IMR-90 (cell line): ENCODE measurements around the gene IQGAP2. TPM values are rescaled to one million over a fixed set of nuclear protein-coding genes. Genes with fewer than 3 reads are reported as not detected.

Experiments used
- ATAC-seq: fragments of 200-7000 bp; cut with Tn5 transposase; 2 replicates; pipeline ENCODE4 v1.9.1; 2020; ENCODE audit warnings: low read depth, mild to moderate bottlenecking, moderate library complexity
- BruUV-seq: library from RNA; stranded (reverse); fragments of 400-500 nt; replicated peaks from 2 replicates; lab custom pipeline; 2021; lab: Mats Ljungman, UMichigan
- CTCF ChIA-PET: fragments of 300-600 bp; formaldehyde crosslinking; extraction: SDS; loops from one replicate; lab custom pipeline; 2021; ENCODE audit warnings: antibody characterized with exemption; lab: Yijun Ruan, JAX
- POLR2A ChIA-PET: fragments of 300-600 bp; sonication (Branson Sonifier 250); formaldehyde crosslinking; loops from one replicate; lab custom pipeline; 2022; ENCODE audit warnings: antibody characterized with exemption; ENCODE audit not compliant: unreplicated experiment; lab: Charles Lee
- DNase-seq: peaks from one replicate; pipeline ENCODE4 v3.0.0; 2013
- H2AFZ ChIP-seq: replicated peaks from 2 replicates; pipeline ENCODE3; 2013; ENCODE audit warnings: low read length, mild to moderate bottlenecking; ENCODE audit not compliant: poor library complexity
- H2AK5ac ChIP-seq: 2 replicates; pipeline ENCODE4 v1.6.1; 2013; ENCODE audit warnings: low read depth, low read length, inconsistent platforms
- H2AK9ac ChIP-seq: replicated peaks from 2 replicates; pipeline ENCODE3; 2013; ENCODE audit warnings: mild to moderate bottlenecking, low read depth, low read length, moderate library complexity; ENCODE audit not compliant: poor library complexity
- H2BK120ac ChIP-seq: 2 replicates; pipeline ENCODE4 v1.6.1; 2013; ENCODE audit warnings: low read depth, low read length, inconsistent platforms
- H2BK15ac ChIP-seq: 3 replicates; pipeline ENCODE4 v1.6.1; 2013; ENCODE audit warnings: low read depth, low read length, inconsistent platforms
- H2BK20ac ChIP-seq: 2 replicates; pipeline ENCODE4 v1.6.1; 2013; ENCODE audit warnings: low read depth, mild to moderate bottlenecking, inconsistent platforms, low read length, moderate library complexity
- H2BK5ac ChIP-seq: 2 replicates; pipeline ENCODE4 v1.6.1; 2013; ENCODE audit warnings: mild to moderate bottlenecking, low read depth, low read length, inconsistent platforms; ENCODE audit not compliant: poor library complexity, severe bottlenecking
- H3K14ac ChIP-seq: replicated peaks from 2 replicates; pipeline ENCODE4 v1.6.1; 2013; ENCODE audit warnings: low read depth, low read length, inconsistent platforms
- H3K18ac ChIP-seq: 2 replicates; pipeline ENCODE4 v1.6.1; 2013; ENCODE audit warnings: low read depth, low read length, control low read depth
- H3K23ac ChIP-seq: 2 replicates; pipeline ENCODE4 v1.6.1; 2013; ENCODE audit warnings: low read depth, low read length, inconsistent platforms
- H3K27ac ChIP-seq: 2 replicates; pipeline ENCODE4 v1.5.1; 2013; ENCODE audit warnings: mild to moderate bottlenecking, control low read depth, low read length; ENCODE audit not compliant: insufficient read depth
- H3K27me3 ChIP-seq: 2 replicates; pipeline ENCODE4 v1.6.1; 2013; ENCODE audit warnings: low read length; ENCODE audit not compliant: control insufficient read depth, insufficient read depth
- H3K36me3 ChIP-seq: 2 replicates; pipeline ENCODE4 v1.6.1; 2013; ENCODE audit warnings: low read length, mixed read lengths; ENCODE audit not compliant: control insufficient read depth, insufficient read depth
- H3K4ac ChIP-seq: 2 replicates; pipeline ENCODE4 v1.6.1; 2013; ENCODE audit warnings: low read depth, low read length, inconsistent platforms
- H3K4me1 ChIP-seq: 2 replicates; pipeline ENCODE4 v1.6.1; 2013; ENCODE audit warnings: low read length, mixed read lengths; ENCODE audit not compliant: control insufficient read depth, insufficient read depth
- H3K4me2 ChIP-seq: 2 replicates; pipeline ENCODE4 v1.6.1; 2013; ENCODE audit warnings: low read depth, mild to moderate bottlenecking, control low read depth, low read length, moderate library complexity
- H3K4me3 ChIP-seq: 2 replicates; pipeline ENCODE4 v1.5.1; 2013; ENCODE audit warnings: low read depth, mild to moderate bottlenecking, control low read depth, low read length, moderate library complexity; ENCODE audit not compliant: insufficient read depth
- H3K56ac ChIP-seq: 2 replicates; pipeline ENCODE4 v1.6.1; 2013; ENCODE audit warnings: low read length, inconsistent platforms; ENCODE audit not compliant: insufficient read depth; ENCODE audit errors: extremely low read depth
- H3K79me1 ChIP-seq, 2 experiments: 2 replicates each; pipeline ENCODE4 v1.6.1; 2013; ENCODE audit warnings: low read length in 2 of 2, inconsistent platforms in 1 of 2, low read depth in 1 of 2
- H3K9ac ChIP-seq: 2 replicates; pipeline ENCODE4 v1.6.1; 2013; ENCODE audit warnings: low read depth, low read length, control low read depth
- H3K9me1 ChIP-seq: 2 replicates; pipeline ENCODE4 v1.6.1; 2013; ENCODE audit warnings: low read length, inconsistent platforms; ENCODE audit not compliant: insufficient read depth
- H3K9me3 ChIP-seq: 2 replicates; pipeline ENCODE4 v1.6.1; 2013; ENCODE audit warnings: low read length; ENCODE audit not compliant: control insufficient read depth, insufficient read depth
- H4K20me1 ChIP-seq: 2 replicates; pipeline ENCODE4 v1.6.1; 2013; ENCODE audit warnings: low read length, inconsistent platforms; ENCODE audit not compliant: insufficient read depth
- H4K5ac ChIP-seq: 2 replicates; pipeline ENCODE4 v1.6.1; 2013; ENCODE audit warnings: mild to moderate bottlenecking, low read depth, low read length, control low read depth
- H4K8ac ChIP-seq, 2 experiments: 2 replicates each; pipeline ENCODE4 v1.6.1; 2013; ENCODE audit warnings: low read depth in 2 of 2, low read length in 2 of 2, control low read depth in 1 of 2, inconsistent platforms in 1 of 2
- H4K91ac ChIP-seq: 2 replicates; pipeline ENCODE4 v1.6.1; 2013; ENCODE audit warnings: low read depth, low read length, inconsistent platforms; ENCODE audit not compliant: insufficient read depth
- BHLHE40 ChIP-seq: fragments of 150-350 bp; IDR thresholded peaks from 2 replicates; pipeline ENCODE4 v1.6.1; 2016; ENCODE audit warnings: mild to moderate bottlenecking, low read depth, low read length
- CHD1 ChIP-seq: IDR thresholded peaks from 2 replicates; pipeline ENCODE4 v1.6.1; 2012; ENCODE audit warnings: low read depth, low read length, improper control_type of control experiment
- FOS ChIP-seq: fragments of 150-350 bp; IDR thresholded peaks from 2 replicates; pipeline ENCODE4 v1.6.1; 2016; ENCODE audit warnings: low read depth, low read length
- MAFK ChIP-seq: IDR thresholded peaks from 2 replicates; pipeline ENCODE4 v1.6.1; 2012; ENCODE audit warnings: low read depth, low read length, improper control_type of control experiment
- MAZ ChIP-seq: IDR thresholded peaks from 2 replicates; pipeline ENCODE4 v1.6.1; 2012; ENCODE audit warnings: low read depth, mild to moderate bottlenecking, low read length, improper control_type of control experiment, moderate library complexity, borderline replicate concordance
- MXI1 ChIP-seq: IDR thresholded peaks from 2 replicates; pipeline ENCODE4 v1.6.1; 2012; ENCODE audit warnings: low read depth, mild to moderate bottlenecking, low read length, moderate library complexity, borderline replicate concordance
- NFE2L2 ChIP-seq: fragments of 150-350 bp; IDR thresholded peaks from 2 replicates; pipeline ENCODE4 v1.6.1; 2016; ENCODE audit warnings: low read depth, mild to moderate bottlenecking, low read length
- POLR2A ChIP-seq: IDR thresholded peaks from 2 replicates; pipeline ENCODE4 v1.6.1; 2012; ENCODE audit warnings: mild to moderate bottlenecking, low read depth, low read length
- RCOR1 ChIP-seq: IDR thresholded peaks from 2 replicates; pipeline ENCODE4 v1.6.1; 2012; ENCODE audit warnings: mild to moderate bottlenecking, low read length, improper control_type of control experiment; ENCODE audit not compliant: insufficient replicate concordance
- RFX5 ChIP-seq: IDR thresholded peaks from 2 replicates; pipeline ENCODE4 v1.8.0; 2012; ENCODE audit warnings: low read depth, mild to moderate bottlenecking, low read length, moderate library complexity
- WGBS, 2 experiments: methylation state at CpG; one replicate each; pipeline versions ENCODE4 v1.1.5 to v1.1.7; 2013; ENCODE audit warnings: missing lambda C conversion rate in 2 of 2; ENCODE audit not compliant: insufficient read length in 1 of 2; ENCODE audit errors: extremely low coverage in 2 of 2; 5-methylcytosine and 5-hydroxymethylcytosine counted together
- dilution Hi-C: fragments of 300-500 bp; cut with HindIII; formaldehyde crosslinking; loops from one replicate; pipeline ENCODE4 v1.14.3; 2018; ENCODE audit warnings: low sequenced_read_pairs; ENCODE audit not compliant: unreplicated experiment
- in situ Hi-C: fragments of 300-500 bp; cut with MboI; formaldehyde crosslinking; loops from 3 replicates; pipeline ENCODE4 v1.14.3; 2019; ENCODE audit warnings: low sequenced_read_pairs, inconsistent platforms, mixed read lengths
- intact Hi-C: fragments of 100-400 bp; cut with micrococcal nuclease; formaldehyde crosslinking; loops from 2 replicates; pipeline ENCODE4 v1.10.0; 2022
- polyA plus RNA-seq, 3 experiments: library from polyadenylated mRNA; depleted of rRNA; stranded (reverse); fragments of >200 nt; gene quantifications; 2 replicates each; pipeline ENCODE4 v1.2.3, GENCODE V29; 2012; ENCODE audit warnings: low replicate concordance in 1 of 3
- total RNA-seq: library from RNA; depleted of rRNA; stranded (reverse); fragments of >200 nt; gene quantifications from 2 replicates; pipeline ENCODE4 v1.2.3, GENCODE V29; 2012
- TF ChIP-seq, protein P1 (sequence below): fragments of 150-350 bp; IDR thresholded peaks from 2 replicates; pipeline ENCODE4 v1.6.1; 2016; ENCODE audit warnings: low read depth, mild to moderate bottlenecking, low read length, moderate library complexity, borderline replicate concordance
- TF ChIP-seq, protein P2 (sequence below): conservative IDR thresholded peaks from 2 replicates; pipeline ENCODE4 v1.5.1; 2012; ENCODE audit warnings: mild to moderate bottlenecking, low read depth, low read length, improper control_type of control experiment
- TF ChIP-seq, protein P3 (sequence below): fragments of 150-350 bp; IDR thresholded peaks from 2 replicates; pipeline ENCODE4 v1.6.1; 2017; ENCODE audit warnings: mild to moderate bottlenecking, antibody characterized with exemption, low read length, low read depth

The IQGAP2 gene
- total and polyA plus RNA-seq, 2 of the 4 experiments (the other 2 are of a cell fraction), result 0.21 to 0.36 TPM

DNA sequence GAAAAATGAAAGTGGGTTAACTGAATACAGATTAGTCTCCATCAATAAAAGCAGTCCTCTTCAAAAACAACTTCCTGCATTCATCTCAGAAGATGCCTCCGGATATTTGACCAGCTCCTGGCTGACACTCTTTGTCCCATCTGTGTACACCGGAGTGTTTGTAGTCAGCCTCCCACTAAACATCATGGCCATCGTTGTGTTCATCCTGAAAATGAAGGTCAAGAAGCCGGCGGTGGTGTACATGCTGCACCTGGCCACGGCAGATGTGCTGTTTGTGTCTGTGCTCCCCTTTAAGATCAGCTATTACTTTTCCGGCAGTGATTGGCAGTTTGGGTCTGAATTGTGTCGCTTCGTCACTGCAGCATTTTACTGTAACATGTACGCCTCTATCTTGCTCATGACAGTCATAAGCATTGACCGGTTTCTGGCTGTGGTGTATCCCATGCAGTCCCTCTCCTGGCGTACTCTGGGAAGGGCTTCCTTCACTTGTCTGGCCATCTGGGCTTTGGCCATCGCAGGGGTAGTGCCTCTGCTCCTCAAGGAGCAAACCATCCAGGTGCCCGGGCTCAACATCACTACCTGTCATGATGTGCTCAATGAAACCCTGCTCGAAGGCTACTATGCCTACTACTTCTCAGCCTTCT is 329.4 kb downstream of the IQGAP2 start:
- dilution Hi-C loops, result no loop called here
- POLR2A ChIA-PET, result no interaction called here
- Histone ChIP-seq H4K20me1 (peaks cover 33% of the 10 kb centered on the region; the same call in 1 of the 2 replicates), H3K36me3 (peaks cover 33% of the 10 kb centered on the region), H3K23ac (no peak overlapping the region), H3K27ac (no peak overlapping the region), H2AK5ac (no peak overlapping the region), H2BK5ac (no peak overlapping the region), H3K9ac (no peak overlapping the region), H2BK15ac (no peak overlapping the region), H3K4ac (no peak overlapping the region), H3K18ac (no peak overlapping the region), H3K4me1 (no peaks in the 10 kb centered on the region), H3K14ac (no peak overlapping the region), H3K9me1 (peaks cover 22% of the 10 kb centered on the region), H4K5ac (no peak overlapping the region), H3K4me3 (no peak overlapping the region), H3K27me3 (no peaks in the 10 kb centered on the region), H2AFZ (no peak overlapping the region), H2BK20ac (no peak overlapping the region), H3K9me3 (peaks cover 8% of the 10 kb centered on the region), H3K79me1 (peaks cover 34 to 61% of the 10 kb centered on the region in 2 experiments), H2BK120ac (no peak overlapping the region), H3K56ac (no peak overlapping the region), H3K4me2 (no peak overlapping the region), H4K91ac (no peak overlapping the region), H4K8ac (no peak overlapping the region), H2AK9ac (no peak overlapping the region)
- in situ Hi-C loops, result no loop called here
- no TSS peak for BruUV-seq
- DNase-seq (no peak), ATAC-seq (no peak)
- CTCF ChIA-PET, result no interaction called here
- intact Hi-C loops, result no loop called here
- WGBS, 2 experiments, result 96% methylated on average over 14 of the region's 15 CpGs; no CpG with 5 or more reads in 1 of the 2 experiments
- TF ChIP-seq, protein P1, sequence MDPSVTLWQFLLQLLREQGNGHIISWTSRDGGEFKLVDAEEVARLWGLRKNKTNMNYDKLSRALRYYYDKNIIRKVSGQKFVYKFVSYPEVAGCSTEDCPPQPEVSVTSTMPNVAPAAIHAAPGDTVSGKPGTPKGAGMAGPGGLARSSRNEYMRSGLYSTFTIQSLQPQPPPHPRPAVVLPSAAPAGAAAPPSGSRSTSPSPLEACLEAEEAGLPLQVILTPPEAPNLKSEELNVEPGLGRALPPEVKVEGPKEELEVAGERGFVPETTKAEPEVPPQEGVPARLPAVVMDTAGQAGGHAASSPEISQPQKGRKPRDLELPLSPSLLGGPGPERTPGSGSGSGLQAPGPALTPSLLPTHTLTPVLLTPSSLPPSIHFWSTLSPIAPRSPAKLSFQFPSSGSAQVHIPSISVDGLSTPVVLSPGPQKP, result no peak
- TF ChIP-seq MAFK (no peak), MAZ (no peak), FOS (no peak), POLR2A (no peak), NFE2L2 (no peak), BHLHE40 (no peak), RCOR1 (no peak), CHD1 (no peak), MXI1 (no peak), RFX5 (no peak)
- TF ChIP-seq, protein P2, sequence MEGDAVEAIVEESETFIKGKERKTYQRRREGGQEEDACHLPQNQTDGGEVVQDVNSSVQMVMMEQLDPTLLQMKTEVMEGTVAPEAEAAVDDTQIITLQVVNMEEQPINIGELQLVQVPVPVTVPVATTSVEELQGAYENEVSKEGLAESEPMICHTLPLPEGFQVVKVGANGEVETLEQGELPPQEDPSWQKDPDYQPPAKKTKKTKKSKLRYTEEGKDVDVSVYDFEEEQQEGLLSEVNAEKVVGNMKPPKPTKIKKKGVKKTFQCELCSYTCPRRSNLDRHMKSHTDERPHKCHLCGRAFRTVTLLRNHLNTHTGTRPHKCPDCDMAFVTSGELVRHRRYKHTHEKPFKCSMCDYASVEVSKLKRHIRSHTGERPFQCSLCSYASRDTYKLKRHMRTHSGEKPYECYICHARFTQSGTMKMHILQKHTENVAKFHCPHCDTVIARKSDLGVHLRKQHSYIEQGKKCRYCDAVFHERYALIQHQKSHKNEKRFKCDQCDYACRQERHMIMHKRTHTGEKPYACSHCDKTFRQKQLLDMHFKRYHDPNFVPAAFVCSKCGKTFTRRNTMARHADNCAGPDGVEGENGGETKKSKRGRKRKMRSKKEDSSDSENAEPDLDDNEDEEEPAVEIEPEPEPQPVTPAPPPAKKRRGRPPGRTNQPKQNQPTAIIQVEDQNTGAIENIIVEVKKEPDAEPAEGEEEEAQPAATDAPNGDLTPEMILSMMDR, result no peak
- TF ChIP-seq, protein P3, sequence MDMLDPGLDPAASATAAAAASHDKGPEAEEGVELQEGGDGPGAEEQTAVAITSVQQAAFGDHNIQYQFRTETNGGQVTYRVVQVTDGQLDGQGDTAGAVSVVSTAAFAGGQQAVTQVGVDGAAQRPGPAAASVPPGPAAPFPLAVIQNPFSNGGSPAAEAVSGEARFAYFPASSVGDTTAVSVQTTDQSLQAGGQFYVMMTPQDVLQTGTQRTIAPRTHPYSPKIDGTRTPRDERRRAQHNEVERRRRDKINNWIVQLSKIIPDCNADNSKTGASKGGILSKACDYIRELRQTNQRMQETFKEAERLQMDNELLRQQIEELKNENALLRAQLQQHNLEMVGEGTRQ, result no peak
